Adrenal gland (tissue), 12 donors: Measurements from ENCODE around the gene NIN. TPM values are rescaled to one million over a fixed set of nuclear protein-coding genes. Genes with fewer than 3 reads are reported as not detected.
A peak's percentile ranks its signal among the peaks of the same experiment; 100 is the strongest.

Experiments used
- DNase-seq, 7 donors: peaks; one replicate each; pipeline ENCODE4 v3.0.0-alpha.2; 2019 to 2020
- H3K27ac ChIP-seq, 5 donors: fragments of 200-600 bp; sonication (generic) in 4 of 5; 1 replicate in 3 of 5; 2 replicates in 2 of 5; pipeline versions ENCODE4 v1.5.1 to v1.8.0; 2016 to 2020; ENCODE audit warnings: mild to moderate bottlenecking in 1 of 5
- H3K27me3 ChIP-seq: fragments of 200-600 bp; 2 replicates; pipeline ENCODE4 v1.8.0; 2021
- H3K36me3 ChIP-seq, 2 donors: fragments of 200-600 bp; replicated peaks in 1 of 2; 1 replicate in 1 of 2; 2 replicates in 1 of 2; pipeline versions ENCODE4 v1.5.1 to v1.8.0; 2018 to 2022
- H3K4me1 ChIP-seq, 2 donors: fragments of 200-600 bp; replicated peaks in 1 of 2; 1 replicate in 1 of 2; 2 replicates in 1 of 2; pipeline versions ENCODE4 v1.5.1 to v1.8.0; 2018 to 2021
- H3K4me3 ChIP-seq, 4 donors: fragments of 200-600 bp; sonication (generic) in 3 of 4; one replicate each; pipeline ENCODE4 v1.5.1; 2016 to 2018
- H3K9me3 ChIP-seq, 3 donors: fragments of 200-600 bp; sonication (generic) in 1 of 3; replicated peaks in 1 of 3; 1 replicate in 2 of 3; 2 replicates in 1 of 3; pipeline versions ENCODE4 v1.5.1 to v1.8.0; 2016 to 2021
- POLR2A ChIP-seq, 2 donors: fragments of 450-650 bp; IDR thresholded peaks; one replicate each; pipeline ENCODE4 v1.6.1; 2017; ENCODE audit warnings: antibody characterized with exemption in 2 of 2, mild to moderate bottlenecking in 2 of 2, moderate library complexity in 1 of 2
- WGBS, 4 donors: extraction: QIAGEN DNeasy Blood & Tissue Kit in 2 of 4; methylation state at CpG; one replicate each; pipeline versions ENCODE4 v1.1.5 to v1.1.7; 2013 to 2017; 5-methylcytosine and 5-hydroxymethylcytosine counted together
- intact Hi-C, 2 donors: fragments of 100-400 bp; cut with DNase I; formaldehyde crosslinking; loops; one replicate each; pipeline versions ENCODE4 v1.14.1 to v1.15.0; 2022 to 2023
- polyA plus RNA-seq, 3 donors: library from polyadenylated mRNA; stranded (reverse); fragments of 200-250 nt in 2 of 3; fragments of 350-450 nt in 1 of 3; fragmentation: Illumina TruSeq in 1 of 3; extraction: RNeasy Lipid Tissue Mini Kit (QIAGEN cat#74804) in 1 of 3; gene quantifications; one replicate each; pipeline ENCODE4 v1.2.3, GENCODE V29; 2013 to 2014
- total RNA-seq, 9 donors: library from RNA; depleted of rRNA in 4 of 9; stranded (reverse); fragments of >200 nt in 4 of 9; fragments of 120-200 nt in 1 of 9; fragmentation: NEBNext Ultra II Directional in 1 of 9; extraction: Animal tissue kit (Norgen Biotek cat#: 25700) in 1 of 9; gene quantifications; one replicate each; pipeline versions ENCODE4 v1.1.0 to v1.2.4, GENCODE V29; 2013 to 2023
- TF ChIP-seq, protein P1 (sequence below), 6 experiments: fragments of 450-650 bp in 4 of 6; fragments of 200-600 bp in 2 of 6; sonication (generic) in 1 of 6; IDR thresholded peaks; 1 replicate in 5 of 6; 2 replicates in 1 of 6; pipeline versions ENCODE4 v1.5.1 to v1.8.0; 2016 to 2021; ENCODE audit warnings: antibody characterized with exemption in 6 of 6, mild to moderate bottlenecking in 2 of 6, moderate library complexity in 1 of 6
- donor health status: healthy with polysubstance abuse.
- donor health status: Bipolar disorder and iron deficiency.
- donor health status: DM: yes; HTN: yes; CAD: no.
- donor health status: DM: no; HTN: no; CAD: no.
- donor health status: DM: no; HTN: no; CAD: no.
- donor health status: DM: yes; HTN: yes; CAD: no.

NIN gene
- total and polyA plus RNA-seq, 12 donors, result 3.0 to 66.1 (median 17.9) TPM

DNA sequence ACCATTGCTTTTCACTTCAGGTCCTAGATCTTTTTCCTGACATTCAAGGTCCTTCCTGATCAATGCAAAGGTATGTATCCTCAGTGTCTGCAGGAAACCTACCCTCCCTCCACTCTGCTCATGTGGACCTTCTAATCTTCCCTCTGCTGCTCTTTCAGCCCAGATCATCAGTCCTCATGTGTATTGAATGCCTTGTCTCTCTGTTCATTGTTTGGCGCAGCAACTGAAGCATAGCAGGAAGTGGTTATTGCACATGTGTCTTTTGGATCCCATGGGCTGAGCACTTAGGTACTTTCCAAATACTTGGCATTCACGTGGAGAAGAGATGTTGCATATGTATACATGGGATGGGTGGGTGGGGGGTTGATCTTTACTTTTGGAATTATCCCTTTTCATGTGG is 4.3 kb upstream of the NIN start:
- Histone ChIP-seq H3K27me3 (no peaks in the 10 kb centered on the region), H3K36me3 (no peaks in the 10 kb centered on the region), H3K4me1 (peaks cover 0 to 9% of the 10 kb centered on the region in 2 donors), H3K27ac (no peak overlapping the region), H3K4me3 (no peak overlapping the region), H3K9me3 (no peaks in the 10 kb centered on the region)
- WGBS, 4 donors, result 49 to 79% (median 54%) methylated on average over 2 of the region's 2 CpGs
- intact Hi-C loops, result no loop called here
- TF ChIP-seq, protein P1, sequence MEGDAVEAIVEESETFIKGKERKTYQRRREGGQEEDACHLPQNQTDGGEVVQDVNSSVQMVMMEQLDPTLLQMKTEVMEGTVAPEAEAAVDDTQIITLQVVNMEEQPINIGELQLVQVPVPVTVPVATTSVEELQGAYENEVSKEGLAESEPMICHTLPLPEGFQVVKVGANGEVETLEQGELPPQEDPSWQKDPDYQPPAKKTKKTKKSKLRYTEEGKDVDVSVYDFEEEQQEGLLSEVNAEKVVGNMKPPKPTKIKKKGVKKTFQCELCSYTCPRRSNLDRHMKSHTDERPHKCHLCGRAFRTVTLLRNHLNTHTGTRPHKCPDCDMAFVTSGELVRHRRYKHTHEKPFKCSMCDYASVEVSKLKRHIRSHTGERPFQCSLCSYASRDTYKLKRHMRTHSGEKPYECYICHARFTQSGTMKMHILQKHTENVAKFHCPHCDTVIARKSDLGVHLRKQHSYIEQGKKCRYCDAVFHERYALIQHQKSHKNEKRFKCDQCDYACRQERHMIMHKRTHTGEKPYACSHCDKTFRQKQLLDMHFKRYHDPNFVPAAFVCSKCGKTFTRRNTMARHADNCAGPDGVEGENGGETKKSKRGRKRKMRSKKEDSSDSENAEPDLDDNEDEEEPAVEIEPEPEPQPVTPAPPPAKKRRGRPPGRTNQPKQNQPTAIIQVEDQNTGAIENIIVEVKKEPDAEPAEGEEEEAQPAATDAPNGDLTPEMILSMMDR (IDR thresholded peaks at IDR 0.05), result no peak
- no peak for TF ChIP-seq POLR2A (IDR thresholded peaks at IDR 0.05)
- no peak for DNase-seq

GRCh38 chr14:50834802-50835276 is 3.9 kb upstream of the NIN start:
- WGBS, 4 donors, result 44 to 63% (median 63%) methylated on average over 5 of the region's 5 CpGs
- no peak overlapping the region for H3K27ac ChIP-seq
- TF ChIP-seq POLR2A (IDR thresholded peaks at IDR 0.05), result no peak
- TF ChIP-seq, protein P1 (IDR thresholded peaks at IDR 0.05), result no peak
- H3K4me3 ChIP-seq, result no peak overlapping the region
- H3K27me3 ChIP-seq, result no peaks in the 10 kb centered on the region
- no peaks in the 10 kb centered on the region for H3K36me3 ChIP-seq
- H3K9me3 ChIP-seq, result no peaks in the 10 kb centered on the region
- peaks cover 0 to 10% of the 10 kb centered on the region in 2 donors for H3K4me1 ChIP-seq
- DNase-seq, result no peak
- intact Hi-C loops, result no loop called here

- Histone ChIP-seq H3K9me3 (no peaks in the 10 kb centered on the region), H3K4me3 (no peak overlapping the region), H3K27me3 (no peaks in the 10 kb centered on the region), H3K36me3 (no peaks in the 10 kb centered on the region), H3K27ac (no peak overlapping the region), H3K4me1 (peaks cover 4 to 26% of the 10 kb centered on the region in 2 donors)
- no peak for DNase-seq
- intact Hi-C loops, result no loop called here
- TF ChIP-seq POLR2A (IDR thresholded peaks at IDR 0.05), result no peak
- WGBS, 4 donors, result 69 to 81% (median 73%) methylated on average over 6 of the region's 6 CpGs
These were observed 2.1 kb upstream of the NIN start for GRCh38 chr14:50832935-50833630.

GRCh38 chr14:50831726-50832168 is 785 bp upstream of the NIN start:
- Histone ChIP-seq H3K4me1 (peaks cover 4 to 30% of the 10 kb centered on the region in 2 donors), H3K27ac (peak overlapping the region in 4 of 5 donors; percentile 43 to 93 (median 82)), H3K27me3 (no peaks in the 10 kb centered on the region), H3K4me3 (peak overlapping the region; percentile 11 to 95 (median 83)), H3K9me3 (no peaks in the 10 kb centered on the region), H3K36me3 (no peaks in the 10 kb centered on the region)
- WGBS, 4 donors, result 2 to 5% (median 4%) methylated on average over 10 of the region's 10 CpGs
- TF ChIP-seq, protein P1 (IDR thresholded peaks at IDR 0.05), result no peak
- no peak for TF ChIP-seq POLR2A (IDR thresholded peaks at IDR 0.05)
- intact Hi-C loops, result no loop called here
- DNase-seq, result peak in 2 of 7 donors; percentile 15 to 29
